H9 (cell line): ENCODE data around the gene CT45A9. TPM values are rescaled to one million over a fixed set of nuclear protein-coding genes. Genes with fewer than 3 reads are reported as not detected.

Source experiments
- DNase-seq: peaks from one replicate; pipeline ENCODE4 v3.0.0-alpha.2; 2017
- H2AFZ ChIP-seq: one replicate; pipeline ENCODE4 v1.6.1; 2013; ENCODE audit warnings: mild to moderate bottlenecking, low read length, control low read depth, moderate library complexity
- H2AK5ac ChIP-seq: 2 replicates; pipeline ENCODE4 v1.6.1; 2013; ENCODE audit warnings: low read length, control low read depth, mixed read lengths; ENCODE audit not compliant: insufficient read length
- H2BK120ac ChIP-seq: one replicate; pipeline ENCODE4 v1.6.1; 2013; ENCODE audit warnings: low read depth, mild to moderate bottlenecking, low read length, control low read depth, inconsistent platforms; ENCODE audit not compliant: poor library complexity, severe bottlenecking
- H2BK12ac ChIP-seq: 2 replicates; pipeline ENCODE4 v1.6.1; 2013; ENCODE audit warnings: low read length, control low read depth, mixed read lengths, low read depth; ENCODE audit not compliant: insufficient read length
- H2BK15ac ChIP-seq: 2 replicates; pipeline ENCODE4 v1.6.1; 2013; ENCODE audit warnings: low read depth, low read length, control low read depth
- H2BK20ac ChIP-seq: one replicate; pipeline ENCODE4 v1.6.1; 2013; ENCODE audit warnings: low read depth, mild to moderate bottlenecking, low read length, control low read depth, inconsistent platforms; ENCODE audit not compliant: poor library complexity, severe bottlenecking
- H2BK5ac ChIP-seq: 2 replicates; pipeline ENCODE4 v1.6.1; 2013; ENCODE audit warnings: low read length, control low read depth, mixed read lengths; ENCODE audit not compliant: insufficient read length
- H3K14ac ChIP-seq: 2 replicates; pipeline ENCODE4 v1.6.1; 2013; ENCODE audit warnings: low read length, control low read depth; ENCODE audit not compliant: insufficient read depth
- H3K18ac ChIP-seq: 2 replicates; pipeline ENCODE4 v1.6.1; 2013; ENCODE audit warnings: low read depth, mild to moderate bottlenecking, mixed read lengths, low read length, control low read depth; ENCODE audit not compliant: insufficient read length
- H3K23ac ChIP-seq: 2 replicates; pipeline ENCODE4 v1.6.1; 2013; ENCODE audit warnings: low read length, control low read depth, mixed read lengths, low read depth; ENCODE audit not compliant: insufficient read length
- H3K23me2 ChIP-seq: 2 replicates; pipeline ENCODE4 v1.6.1; 2013; ENCODE audit warnings: low read depth, mild to moderate bottlenecking, mixed read lengths, low read length, control low read depth; ENCODE audit not compliant: insufficient read length, poor library complexity, severe bottlenecking
- H3K27ac ChIP-seq: 2 replicates; pipeline ENCODE4 v1.5.1; 2013; ENCODE audit warnings: low read length, control low read depth, mixed read lengths, low read depth; ENCODE audit not compliant: insufficient read length
- H3K27me3 ChIP-seq: 2 replicates; pipeline ENCODE4 v1.6.1; 2013; ENCODE audit warnings: low read length, control low read depth, inconsistent platforms; ENCODE audit not compliant: insufficient read depth
- H3K4ac ChIP-seq: 2 replicates; pipeline ENCODE4 v1.6.1; 2013; ENCODE audit warnings: low read depth, mild to moderate bottlenecking, control low read depth, inconsistent platforms, low read length, moderate library complexity
- H3K4me1 ChIP-seq: 2 replicates; pipeline ENCODE4 v1.6.1; 2013; ENCODE audit warnings: low read length, control low read depth, inconsistent platforms; ENCODE audit not compliant: insufficient read depth
- H3K4me2 ChIP-seq: 2 replicates; pipeline ENCODE4 v1.6.1; 2013; ENCODE audit warnings: low read length, control low read depth, mixed read lengths; ENCODE audit not compliant: insufficient read length, insufficient read depth
- H3K56ac ChIP-seq: 2 replicates; pipeline ENCODE4 v1.6.1; 2013; ENCODE audit warnings: low read depth, mild to moderate bottlenecking, mixed read lengths, low read length, control low read depth; ENCODE audit not compliant: insufficient read length
- H3K79me1 ChIP-seq: 2 replicates; pipeline ENCODE4 v1.6.1; 2013; ENCODE audit warnings: low read depth, mild to moderate bottlenecking, moderate library complexity, low read length, control low read depth, inconsistent platforms; ENCODE audit not compliant: insufficient read depth, poor library complexity, severe bottlenecking
- H3K79me2 ChIP-seq: 2 replicates; pipeline ENCODE4 v1.6.1; 2013; ENCODE audit warnings: low read length, control low read depth, inconsistent platforms; ENCODE audit not compliant: insufficient read depth
- H3K9ac ChIP-seq: 2 replicates; pipeline ENCODE4 v1.6.1; 2013; ENCODE audit warnings: low read length, control low read depth, mixed read lengths; ENCODE audit not compliant: insufficient read length; ENCODE audit errors: extremely low read depth
- H3K9me3 ChIP-seq: one replicate; pipeline ENCODE4 v1.6.1; 2013; ENCODE audit warnings: low read depth, low read length, inconsistent platforms; ENCODE audit not compliant: control insufficient read depth
- H3T11ph ChIP-seq: one replicate; pipeline ENCODE4 v1.6.1; 2013; ENCODE audit warnings: mild to moderate bottlenecking, low read length, control low read depth, inconsistent platforms
- H4K20me1 ChIP-seq: one replicate; pipeline ENCODE4 v1.6.1; 2013; ENCODE audit not compliant: control insufficient read depth, insufficient read length, insufficient read depth
- H4K5ac ChIP-seq: 2 replicates; pipeline ENCODE4 v1.6.1; 2013; ENCODE audit warnings: low read depth, mild to moderate bottlenecking, mixed read lengths, low read length, control low read depth; ENCODE audit not compliant: insufficient read length
- H4K8ac ChIP-seq: replicated peaks from 2 replicates; pipeline ENCODE4 v1.6.1; 2013; ENCODE audit warnings: low read length, control low read depth, mixed read lengths, low read depth; ENCODE audit not compliant: insufficient read length
- H4K91ac ChIP-seq: 2 replicates; pipeline ENCODE4 v1.6.1; 2013; ENCODE audit warnings: low read depth, mild to moderate bottlenecking, moderate library complexity, mixed read lengths, low read length, control low read depth; ENCODE audit not compliant: insufficient read length
- H3K27ac Mint-ChIP-seq, 3 experiments: 2 replicates in 2 of 3; 3 replicates in 1 of 3; pipeline ENCODE4 v1.8.0; 2020 to 2021; ENCODE audit warnings: mixed read lengths in 3 of 3, mild to moderate bottlenecking in 1 of 3, moderate library complexity in 1 of 3
- H3K27me3 Mint-ChIP-seq: 2 replicates; pipeline ENCODE4 v1.8.0; 2021; ENCODE audit warnings: low read depth, mild to moderate bottlenecking, moderate library complexity, mixed read lengths
- H3K36me3 Mint-ChIP-seq, 3 experiments: 2 replicates in 2 of 3; 3 replicates in 1 of 3; pipeline ENCODE4 v1.8.0; 2020 to 2021; ENCODE audit warnings: low read depth in 3 of 3, mixed read lengths in 3 of 3; ENCODE audit not compliant: insufficient read depth in 1 of 3
- H3K4me1 Mint-ChIP-seq, 2 experiments: 2 replicates each; pipeline ENCODE4 v1.8.0; 2020; ENCODE audit warnings: mixed read lengths in 2 of 2
- H3K4me3 Mint-ChIP-seq, 2 experiments: 2 replicates in 1 of 2; 3 replicates in 1 of 2; pipeline ENCODE4 v1.8.0; 2020 to 2021; ENCODE audit warnings: mild to moderate bottlenecking in 2 of 2, mixed read lengths in 2 of 2, moderate library complexity in 1 of 2
- H3K9me3 Mint-ChIP-seq, 2 experiments: 2 replicates in 1 of 2; 3 replicates in 1 of 2; pipeline ENCODE4 v1.8.0; 2020; ENCODE audit warnings: mild to moderate bottlenecking in 2 of 2, mixed read lengths in 2 of 2, moderate library complexity in 1 of 2
- WGBS: extraction: QIAGEN DNeasy Blood & Tissue Kit; methylation state at CpG from one replicate; pipeline ENCODE4 v1.1.7; 2013; ENCODE audit warnings: missing lambda C conversion rate, low lambda C conversion rate, mixed read lengths; ENCODE audit not compliant: insufficient read length; ENCODE audit errors: extremely low coverage; 5-methylcytosine and 5-hydroxymethylcytosine counted together
- total RNA-seq: library from RNA; stranded (reverse); gene quantifications from 2 replicates; pipeline ENCODE4 v1.2.1, GENCODE V29; 2021
- TF ChIP-seq, protein P1 (sequence below): fragments of 200-600 bp; sonication (generic); conservative IDR thresholded peaks from 3 replicates; pipeline ENCODE4 v1.8.0; 2021; ENCODE audit warnings: antibody characterized with exemption, mild to moderate bottlenecking

The CT45A9 gene
- total RNA-seq, 1 experiment from 2014 or later: not detected

DNA sequence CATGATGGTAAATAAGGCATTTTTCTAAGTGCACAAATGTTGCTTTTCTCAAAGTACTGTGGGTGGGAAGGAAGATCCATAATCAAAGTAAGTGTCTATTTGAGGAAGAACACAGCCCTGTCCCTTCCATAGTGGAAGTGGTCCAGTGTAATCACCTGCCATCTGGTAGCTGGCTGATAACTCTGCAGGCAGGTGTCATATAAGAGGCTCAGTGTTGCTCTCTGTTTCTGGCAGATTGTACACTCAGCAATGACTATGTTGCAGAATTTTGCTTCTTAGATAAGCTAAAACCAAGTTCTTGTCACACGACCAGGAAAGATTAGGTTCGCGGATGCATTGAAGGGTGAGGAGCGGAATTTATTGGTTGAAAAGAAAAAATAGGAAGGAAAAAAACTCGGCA lies 42.8 kb upstream of the CT45A9 start:
- H3K27me3 ChIP-seq: no peaks in the 10 kb centered on the region
- no peak overlapping the region for H2BK120ac ChIP-seq
- no peak overlapping the region for H3T11ph ChIP-seq
- Mint-ChIP-seq H3K4me1 (no peaks in the 10 kb centered on the region), H3K9me3 (peaks cover 74 to 96% of the 10 kb centered on the region in 2 experiments), H3K27me3 (no peaks in the 10 kb centered on the region; the same call in 1 of the 2 replicates), H3K27ac (no peak overlapping the region), H3K36me3 (peaks cover 0 to 14% (median 0%) of the 10 kb centered on the region in 3 experiments; a peak in 3 of 7 replicates), H3K4me3 (no peak overlapping the region)
- no peak overlapping the region for H2BK12ac ChIP-seq
- no peaks in the 10 kb centered on the region for H4K20me1 ChIP-seq
- H2BK20ac ChIP-seq: no peak overlapping the region
- H3K4me2 ChIP-seq: no peak overlapping the region
- H3K27ac ChIP-seq: no peak overlapping the region
- H3K23ac ChIP-seq: no peak overlapping the region
- no peak overlapping the region for H3K18ac ChIP-seq
- no peak overlapping the region for H4K5ac ChIP-seq
- no peaks in the 10 kb centered on the region for H3K79me2 ChIP-seq
- no peaks in the 10 kb centered on the region for H3K79me1 ChIP-seq
- H3K9me3 ChIP-seq: peaks cover 79% of the 10 kb centered on the region
- no peak overlapping the region for H3K14ac ChIP-seq
- H2AFZ ChIP-seq: no peak overlapping the region
- no peak overlapping the region for H3K4ac ChIP-seq
- no peak overlapping the region for H4K8ac ChIP-seq
- TF ChIP-seq, protein P1, sequence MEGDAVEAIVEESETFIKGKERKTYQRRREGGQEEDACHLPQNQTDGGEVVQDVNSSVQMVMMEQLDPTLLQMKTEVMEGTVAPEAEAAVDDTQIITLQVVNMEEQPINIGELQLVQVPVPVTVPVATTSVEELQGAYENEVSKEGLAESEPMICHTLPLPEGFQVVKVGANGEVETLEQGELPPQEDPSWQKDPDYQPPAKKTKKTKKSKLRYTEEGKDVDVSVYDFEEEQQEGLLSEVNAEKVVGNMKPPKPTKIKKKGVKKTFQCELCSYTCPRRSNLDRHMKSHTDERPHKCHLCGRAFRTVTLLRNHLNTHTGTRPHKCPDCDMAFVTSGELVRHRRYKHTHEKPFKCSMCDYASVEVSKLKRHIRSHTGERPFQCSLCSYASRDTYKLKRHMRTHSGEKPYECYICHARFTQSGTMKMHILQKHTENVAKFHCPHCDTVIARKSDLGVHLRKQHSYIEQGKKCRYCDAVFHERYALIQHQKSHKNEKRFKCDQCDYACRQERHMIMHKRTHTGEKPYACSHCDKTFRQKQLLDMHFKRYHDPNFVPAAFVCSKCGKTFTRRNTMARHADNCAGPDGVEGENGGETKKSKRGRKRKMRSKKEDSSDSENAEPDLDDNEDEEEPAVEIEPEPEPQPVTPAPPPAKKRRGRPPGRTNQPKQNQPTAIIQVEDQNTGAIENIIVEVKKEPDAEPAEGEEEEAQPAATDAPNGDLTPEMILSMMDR: no peak
- H4K91ac ChIP-seq: no peak overlapping the region
- no peak overlapping the region for H2AK5ac ChIP-seq
- no peak overlapping the region for H2BK15ac ChIP-seq
- no CpG with 5 or more reads among the region's 5 CpGs for WGBS
- DNase-seq: no peak
- H2BK5ac ChIP-seq: no peak overlapping the region
- H3K4me1 ChIP-seq: no peaks in the 10 kb centered on the region
- H3K9ac ChIP-seq: no peak overlapping the region
- no peaks in the 10 kb centered on the region for H3K23me2 ChIP-seq
- no peak overlapping the region for H3K56ac ChIP-seq
